ENCODE data around the gene DNAJB4. TPM values are rescaled to one million over a fixed set of nuclear protein-coding genes. Genes with fewer than 3 reads are reported as not detected.
A peak's percentile ranks its signal among the peaks of the same experiment; 100 is the strongest.
"Not testable (repeated sequence)": the region's sequence is repeated elsewhere in the genome, so short reads cannot be mapped to it uniquely, and the experiment has no call there.

Gene DNAJB4
- total RNA-seq, 2 donors from 2014 or later = 78.6 to 105 TPM

DNA sequence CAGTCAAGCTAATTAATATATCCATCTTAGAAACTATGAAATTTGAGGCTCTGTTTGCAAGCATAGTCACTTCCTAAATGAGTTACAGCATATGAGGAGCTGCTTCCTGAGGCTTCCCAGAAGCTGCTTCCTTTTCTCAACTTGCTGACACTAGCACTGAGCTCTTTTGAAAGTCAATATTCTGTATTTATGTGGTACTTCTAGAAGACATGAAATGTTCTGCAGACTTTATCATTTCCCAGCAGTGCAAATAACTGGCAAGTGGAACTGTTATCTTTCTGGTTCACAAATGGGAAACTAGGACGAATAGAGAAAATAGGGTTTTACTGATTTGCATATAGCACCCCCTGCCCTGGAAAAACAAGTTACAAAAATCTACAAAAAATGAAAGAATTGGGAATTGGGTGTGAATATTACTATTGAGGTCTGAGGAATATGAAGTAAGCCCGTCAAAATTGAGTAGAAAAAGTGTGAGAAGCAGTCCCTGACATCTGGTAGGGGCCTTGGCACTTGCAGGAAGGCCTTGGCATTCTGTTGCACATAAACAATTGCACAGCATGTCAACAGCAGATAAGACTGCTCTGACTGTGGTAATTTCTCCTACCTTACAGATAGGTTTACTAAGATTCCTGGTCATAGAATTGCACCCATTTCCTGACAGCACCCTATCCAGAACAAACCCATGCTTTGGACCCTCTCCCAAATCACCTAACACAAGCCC is 48.1 kb downstream of the DNAJB4 start:
- intact Hi-C loops (cut with DNase I) = no loop called here
- no peak for DNase-seq
- ATAC-seq = peak in 1 of 2 donors; percentile 25

DNA sequence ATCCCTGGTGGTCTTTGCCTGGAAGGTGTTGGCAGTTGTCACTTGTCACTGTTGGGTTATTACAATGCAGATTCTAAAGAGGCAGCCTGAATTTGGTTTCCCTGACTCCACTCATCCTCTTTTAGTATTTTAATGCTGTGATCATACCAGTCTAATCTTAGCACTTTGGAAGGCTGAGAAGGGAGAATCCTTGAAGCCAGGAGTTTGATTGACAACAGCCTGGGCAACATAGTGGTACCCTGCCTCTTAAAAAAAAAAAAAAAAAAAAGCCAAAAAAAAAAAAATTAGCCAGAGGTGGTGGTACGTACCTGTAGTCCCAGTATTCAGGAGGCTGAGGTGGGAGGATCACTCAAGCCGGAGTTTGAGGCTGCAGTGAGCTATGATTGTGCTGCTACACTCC is 48.8 kb downstream of the DNAJB4 start:
- DNase-seq = no peak
- intact Hi-C loops (cut with DNase I) = no loop called here
- ATAC-seq = no peak

DNA sequence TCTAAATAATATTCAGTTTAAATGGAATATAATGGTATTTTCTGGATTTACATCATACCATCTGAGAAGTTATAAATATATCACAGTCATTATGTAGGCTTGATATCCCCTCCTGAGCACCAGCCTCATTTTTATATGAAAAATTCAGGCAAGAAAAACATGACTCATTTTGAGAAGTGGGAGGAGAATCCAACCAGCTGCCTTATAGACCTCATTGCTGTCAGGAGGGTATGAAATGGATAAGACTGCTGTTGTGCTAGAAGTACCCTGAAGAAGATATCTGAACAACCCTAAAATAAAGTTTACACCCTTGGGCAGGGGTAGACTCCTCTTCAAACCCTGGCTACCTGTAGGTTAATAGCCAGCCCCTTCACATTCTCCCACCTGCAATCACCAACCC is 49.8 kb downstream of the DNAJB4 start:
- DNase-seq = no peak
- intact Hi-C loops (cut with DNase I) = no loop called here
- ATAC-seq = no peak

DNA sequence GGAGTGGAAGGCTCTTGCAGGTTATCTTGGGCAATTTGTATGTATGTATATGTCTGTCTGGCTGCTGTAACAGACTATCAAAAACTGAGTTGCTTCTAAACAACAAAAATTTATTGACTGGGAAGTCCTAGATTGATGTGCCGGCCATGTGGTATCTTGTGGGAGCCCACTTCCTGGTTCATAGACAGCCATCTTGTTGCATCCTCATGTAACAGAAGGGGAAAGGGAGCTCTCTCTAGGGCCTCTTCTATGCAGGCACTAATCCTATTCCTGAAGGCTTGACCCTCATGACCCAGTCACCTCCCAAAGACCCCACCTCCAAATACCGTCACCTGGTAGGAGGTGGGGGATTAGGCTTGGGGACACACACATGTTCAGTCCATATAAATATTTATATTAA is 50.2 kb downstream of the DNAJB4 start:
- intact Hi-C loops (cut with DNase I) = no loop called here
- ATAC-seq = no peak
- DNase-seq = no peak

DNA sequence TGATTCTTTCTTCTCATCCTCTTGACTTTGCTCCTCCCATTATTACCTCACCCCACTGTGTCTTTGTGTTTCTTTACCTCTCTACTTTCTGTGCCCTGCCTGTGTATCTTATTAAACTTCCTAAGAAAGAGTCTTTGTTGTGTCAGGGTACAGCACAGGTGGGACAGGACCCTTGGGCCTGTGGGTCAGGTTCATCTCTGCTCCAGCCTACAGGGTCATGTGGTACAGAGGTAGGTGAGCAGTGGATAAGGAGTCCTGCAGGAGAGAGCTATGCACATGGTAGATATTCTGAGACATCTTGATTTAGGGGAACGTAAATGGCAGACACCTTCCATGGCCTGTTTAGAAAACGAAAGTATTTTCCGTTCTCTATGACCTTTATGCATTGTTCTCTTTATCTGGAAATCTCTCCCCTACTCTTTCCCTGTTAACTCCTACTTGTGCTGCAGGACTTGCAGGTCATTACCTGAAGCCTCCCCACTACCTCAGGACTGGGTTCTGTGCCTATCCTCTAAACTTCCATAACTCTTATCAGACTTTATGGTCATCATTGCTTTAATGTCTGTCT is 50.9 kb downstream of the DNAJB4 start:
- intact Hi-C loops (cut with DNase I) = no loop called here
- ATAC-seq = no peak
- DNase-seq = no peak

DNA sequence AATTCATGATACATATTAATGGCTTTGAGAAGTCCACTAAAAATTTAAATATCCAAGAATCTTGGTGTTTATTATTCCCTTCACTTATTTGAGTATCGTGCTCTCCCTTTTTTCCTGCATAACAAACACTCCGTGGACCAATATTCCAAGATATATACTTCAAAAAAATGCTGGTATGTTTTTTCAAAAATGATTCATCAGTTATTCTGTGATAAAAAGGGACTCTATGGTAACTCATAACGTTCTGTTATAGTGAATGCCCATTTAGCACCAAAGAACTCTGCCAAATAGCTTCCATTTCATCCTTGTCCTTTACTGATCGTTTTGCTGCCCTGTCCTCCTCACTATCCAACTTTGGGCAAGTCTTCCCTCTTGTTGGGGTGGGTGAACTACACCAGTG is 53.9 kb downstream of the DNAJB4 start:
- intact Hi-C loops (cut with DNase I) = no loop called here
- DNase-seq = no peak
- no peak for ATAC-seq

DNA sequence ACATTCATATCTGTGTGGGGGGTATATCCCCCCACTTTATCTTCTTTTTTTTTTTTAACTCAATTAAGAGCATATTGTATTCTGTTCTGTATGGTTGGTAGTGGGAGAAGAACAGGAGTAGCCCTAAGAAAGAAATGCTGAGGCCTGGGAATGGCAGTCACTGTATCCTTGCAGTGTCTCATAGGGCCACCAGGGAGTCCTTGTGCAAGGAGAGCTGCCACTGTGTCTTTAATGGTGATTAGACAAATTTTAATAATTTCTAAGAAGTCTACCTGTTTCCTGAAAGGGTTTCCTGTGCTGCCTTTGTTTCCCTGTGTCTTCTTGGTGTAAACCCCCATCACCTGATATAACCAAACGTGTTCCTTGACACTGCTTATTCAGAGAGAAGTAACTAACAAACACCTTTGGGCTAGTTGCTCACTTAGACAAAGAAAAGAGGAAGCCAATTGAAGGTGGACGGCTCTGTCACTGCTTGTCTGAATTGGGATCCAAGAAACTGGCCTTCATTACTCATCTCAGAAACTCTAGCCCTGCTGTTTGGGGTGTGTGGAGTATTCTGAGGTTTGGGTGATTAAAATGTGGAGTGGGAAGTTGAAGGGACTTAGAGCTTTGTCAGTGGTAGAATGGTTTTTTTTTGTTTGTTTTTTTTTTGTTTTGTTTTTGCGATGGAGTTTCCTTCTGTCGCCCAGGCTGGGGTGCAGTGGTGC is 56.3 kb downstream of the DNAJB4 start:
- intact Hi-C loops (cut with DNase I) = no loop called here
- DNase-seq = no peak
- no peak for ATAC-seq

DNA sequence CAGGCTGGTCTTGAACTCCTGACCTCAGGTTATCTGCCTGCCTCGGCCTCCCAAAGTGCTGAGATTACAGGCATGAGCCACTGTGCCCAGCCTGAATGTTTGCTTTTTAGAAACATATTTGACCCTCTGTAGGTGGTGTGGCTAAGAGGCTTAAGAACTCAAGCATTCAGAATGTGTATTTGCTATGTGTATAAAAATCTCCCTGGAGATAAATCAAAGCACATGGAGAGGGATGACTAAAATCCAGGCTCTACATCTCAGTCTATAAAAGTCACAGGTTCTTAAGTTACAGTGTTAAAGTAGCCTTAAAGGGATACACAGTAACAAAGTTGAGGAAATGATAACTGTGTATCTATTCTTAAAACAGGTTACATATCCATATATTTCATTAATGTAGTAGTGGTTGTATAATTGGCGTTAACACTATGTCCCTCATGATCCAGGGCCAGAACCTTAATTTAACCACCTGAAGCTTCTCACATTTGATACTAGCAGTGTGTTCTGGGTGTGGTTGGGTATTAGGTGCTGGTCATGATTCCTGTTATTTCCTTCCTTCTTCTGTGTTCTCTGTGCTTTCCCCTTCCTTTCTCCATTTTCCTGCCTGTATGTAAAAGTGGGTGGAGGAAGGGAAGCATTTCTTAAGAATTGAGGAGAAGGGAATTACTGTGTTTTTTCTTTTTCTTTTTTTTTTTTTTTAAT is 57.2 kb downstream of the DNAJB4 start:
- DNase-seq (no peak), ATAC-seq (no peak)
- intact Hi-C loops (cut with DNase I) = no loop called here

DNA sequence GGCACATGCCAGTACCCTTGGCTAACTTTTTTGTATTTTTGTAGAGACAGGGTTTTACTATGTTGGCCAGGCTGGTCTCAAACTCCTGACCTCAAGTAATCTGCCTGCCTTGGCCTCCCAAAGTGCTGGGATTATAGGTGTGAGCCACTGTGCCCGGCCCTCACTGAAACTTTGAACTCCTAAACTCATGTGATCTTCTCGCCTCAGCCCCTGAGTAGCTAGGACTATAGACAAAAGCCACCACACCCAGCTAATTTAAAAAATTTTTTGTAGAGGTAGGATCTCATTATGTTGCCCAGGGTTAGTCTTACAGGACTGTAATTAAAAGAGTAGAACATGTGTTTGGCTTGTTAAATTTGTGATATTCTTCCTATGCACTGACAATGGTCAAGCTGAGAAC is 60.1 kb downstream of the DNAJB4 start:
- ATAC-seq; DNase-seq; intact Hi-C loops (cut with DNase I): not testable (repeated sequence)

Other genes with a start within 250 kb of the DNAJB4 start
- gene USP33, start 245.1 kb upstream of the DNAJB4 start, total RNA-seq = 10 to 100 TPM; 32.5 to 36.1 TPM
- 10 to 100 TPM; 11.1 to 13.9 TPM for gene MIGA1, start 225.3 kb upstream of the DNAJB4 start, total RNA-seq
- gene NEXN, start 116.3 kb upstream of the DNAJB4 start, total RNA-seq = 100 to 1,000 TPM; 218 to 235 TPM
- 10 to 100 TPM; 54.3 to 78.5 TPM for gene FUBP1, start 25.9 kb upstream of the DNAJB4 start, total RNA-seq
- gene GIPC2, start 41.0 kb downstream of the DNAJB4 start, total RNA-seq = 1 to 10 TPM; 1.9 to 3.1 TPM